Stomach (tissue), 9 donors: ENCODE data around the gene ADCY4. TPM values are rescaled to one million over a fixed set of nuclear protein-coding genes. Genes with fewer than 3 reads are reported as not detected.

Experiments used
- DNase-seq, 2 donors: peaks; one replicate each; pipeline versions ENCODE4 v3.0.0 to v3.0.0-alpha.2; 2013 to 2019
- H3K27ac ChIP-seq, 5 donors: fragments of 200-600 bp in 4 of 5; sonication (generic) in 4 of 5; one replicate each; pipeline ENCODE4 v1.5.1; 2013 to 2019; ENCODE audit warnings: mild to moderate bottlenecking in 1 of 5, moderate library complexity in 1 of 5
- H3K27me3 ChIP-seq, 3 donors: fragments of 200-600 bp; sonication (generic); one replicate each; pipeline ENCODE4 v1.5.1; 2017 to 2019; ENCODE audit warnings: mixed run types in 1 of 3
- H3K36me3 ChIP-seq, 4 donors: fragments of 200-600 bp; sonication (generic); 1 replicate in 3 of 4; 2 replicates in 1 of 4; pipeline ENCODE4 v1.5.1; 2016 to 2019
- H3K4me1 ChIP-seq, 4 donors: fragments of 200-600 bp; sonication (generic); one replicate each; pipeline ENCODE4 v1.5.1; 2016 to 2019
- H3K4me3 ChIP-seq, 4 donors: fragments of 200-600 bp; sonication (generic) in 3 of 4; one replicate each; pipeline ENCODE4 v1.5.1; 2016 to 2019; ENCODE audit warnings: mild to moderate bottlenecking in 1 of 4
- H3K9me3 ChIP-seq, 4 donors: fragments of 200-600 bp; sonication (generic); one replicate each; pipeline ENCODE4 v1.5.1; 2016 to 2019
- CTCF ChIP-seq, 7 experiments: fragments of 450-650 bp in 4 of 7; fragments of 200-600 bp in 3 of 7; sonication (generic) in 3 of 7; IDR thresholded peaks; one replicate each; pipeline ENCODE4 v1.5.1; 2016 to 2019; ENCODE audit warnings: antibody characterized with exemption in 7 of 7, control low read depth in 2 of 7, mild to moderate bottlenecking in 1 of 7
- EP300 ChIP-seq: sonication (generic); formaldehyde crosslinking; IDR thresholded peaks from one replicate; pipeline ENCODE4 v1.6.1; 2017; ENCODE audit warnings: antibody characterized with exemption
- POLR2A ChIP-seq, 4 donors: fragments of 450-650 bp; IDR thresholded peaks; one replicate each; pipeline ENCODE4 v1.6.1; 2016; ENCODE audit warnings: antibody characterized with exemption in 4 of 4, control low read depth in 2 of 4, mild to moderate bottlenecking in 1 of 4, moderate library complexity in 1 of 4
- POLR2AphosphoS5 ChIP-seq, 3 donors: sonication (generic); formaldehyde crosslinking; IDR thresholded peaks; one replicate each; pipeline ENCODE4 v1.6.1; 2016; ENCODE audit warnings: antibody characterized with exemption in 3 of 3
- WGBS, 5 donors: extraction: QIAGEN DNeasy Blood & Tissue Kit in 3 of 5; methylation state at CpG; one replicate each; pipeline versions ENCODE4 v1.1.5 to v1.1.7; 2013 to 2018; 5-methylcytosine and 5-hydroxymethylcytosine counted together
- intact Hi-C: fragments of 100-400 bp; cut with DNase I; formaldehyde crosslinking; loops from one replicate; pipeline ENCODE4 v1.15.1; 2023; ENCODE audit warnings: low total_unique reads
- polyA plus RNA-seq, 3 donors: library from polyadenylated mRNA; stranded (reverse); fragments of 200-250 nt; gene quantifications; one replicate each; pipeline ENCODE4 v1.2.3, GENCODE V29; 2013
- total RNA-seq, 5 donors: library from RNA; depleted of rRNA; stranded (reverse); fragments of >200 nt; gene quantifications; one replicate each; pipeline versions ENCODE4 v1.1.0 to v1.2.3, GENCODE V29; 2014 to 2016
- donor health status: healthy with polysubstance abuse.
- donor health status: Bipolar disorder and iron deficiency.
- donor health status: healthy.

Gene ADCY4
- total and polyA plus RNA-seq, 8 donors: 15.2 to 118 (median 25.8) TPM

DNA sequence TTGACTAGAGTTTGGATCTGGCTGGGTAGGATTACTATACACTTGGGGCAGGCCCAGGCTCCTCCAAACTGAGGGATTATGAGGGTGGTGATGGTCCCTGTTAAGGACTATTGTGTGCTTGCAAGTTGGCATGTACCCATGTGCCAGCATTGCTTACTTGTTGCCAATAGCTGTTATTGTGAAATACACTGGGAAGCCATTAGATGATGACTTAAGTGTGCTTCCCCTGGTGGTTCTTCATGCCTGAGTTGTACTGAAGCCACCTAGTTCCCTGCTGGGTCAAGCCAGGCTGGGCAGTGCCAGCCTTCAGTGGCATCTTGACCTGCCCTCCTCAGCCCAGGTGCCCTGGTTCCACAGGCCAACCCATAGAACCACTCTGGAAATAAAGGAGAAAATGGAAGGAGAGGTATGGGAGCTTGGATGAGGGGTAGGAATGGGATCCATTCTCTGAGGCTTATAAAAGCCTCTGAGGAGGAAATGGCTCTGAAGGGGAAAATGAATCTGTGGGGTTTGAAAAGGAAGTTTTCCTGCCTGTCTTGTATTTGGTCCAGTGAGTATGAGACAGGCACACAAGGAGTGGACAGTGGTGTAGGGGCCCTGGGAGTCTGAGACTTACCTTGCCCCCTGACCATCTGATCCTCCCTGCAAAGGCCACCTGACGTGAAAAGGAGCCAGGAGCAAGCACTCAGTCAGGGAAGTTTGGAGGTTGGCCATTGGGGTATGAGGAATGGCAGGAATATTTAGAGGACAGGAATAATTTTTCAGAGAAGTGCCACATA is 22.8 kb downstream of the ADCY4 start:
- no peak for TF ChIP-seq EP300
- TF ChIP-seq CTCF (IDR thresholded peaks at IDR 0.05): no peak
- no peak for TF ChIP-seq POLR2A (IDR thresholded peaks at IDR 0.05)
- no peak for TF ChIP-seq POLR2AphosphoS5 (IDR thresholded peaks at IDR 0.05)
- no peak for DNase-seq
- intact Hi-C loops: no loop called here
- peaks cover 0 to 16% (median 5%) of the 10 kb centered on the region in 4 donors for H3K36me3 ChIP-seq
- peak overlapping the region; percentile 47 to 58 (median 57) for H3K4me3 ChIP-seq
- peaks cover 60 to 96% (median 82%) of the 10 kb centered on the region in 4 donors for H3K4me1 ChIP-seq
- H3K9me3 ChIP-seq: no peaks in the 10 kb centered on the region
- peaks cover 0 to 15% (median 0%) of the 10 kb centered on the region in 3 donors for H3K27me3 ChIP-seq
- peak overlapping the region; percentile 80 to 95 (median 88) for H3K27ac ChIP-seq
- 82 to 93% (median 89%) methylated on average over 1 of the region's 1 CpG for WGBS, 5 donors

GRCh38 chr14:24310646-24311604 is 23.9 kb downstream of the ADCY4 start, which contains the start of gene LTB4R:
TSS of gene LTB4R (plus strand) at chr14:24311502. CDS start at chr14:24315652, 4,150 bp downstream.
- no peaks in the 10 kb centered on the region for H3K9me3 ChIP-seq
- peak; percentile 86 to 93 for DNase-seq
- H3K27ac ChIP-seq: peak within 1 kb of the TSS; percentile 80 to 95 (median 88)
- peaks cover 56 to 87% (median 75%) of the 10 kb centered on the region in 4 donors for H3K4me1 ChIP-seq
- TF ChIP-seq EP300: no peak
- TF ChIP-seq POLR2AphosphoS5 (IDR thresholded peaks at IDR 0.05): peak in 2 of 3 donors; percentile 62 to 71
- TF ChIP-seq POLR2A (IDR thresholded peaks at IDR 0.05): no peak
- peak in 4 of 7 experiments; percentile 16 to 61 (median 53) for TF ChIP-seq CTCF (IDR thresholded peaks at IDR 0.05)
- H3K36me3 ChIP-seq: peaks cover 10 to 27% (median 16%) of the 10 kb centered on the region in 4 donors
- peaks cover 0 to 4% (median 0%) of the 10 kb centered on the region in 3 donors for H3K27me3 ChIP-seq
- WGBS, 5 donors: 9 to 21% (median 17%) methylated on average over 16 to 99 of the region's 99 CpGs
- peak within 1 kb of the TSS; percentile 47 to 58 (median 57) for H3K4me3 ChIP-seq
- intact Hi-C loops: no loop called here

GRCh38 chr14:24310265-24310645 is 24.6 kb downstream of the ADCY4 start:
- Histone ChIP-seq H3K27me3 (no peaks in the 10 kb centered on the region), H3K9me3 (no peaks in the 10 kb centered on the region), H3K4me1 (peaks cover 49 to 80% (median 68%) of the 10 kb centered on the region in 4 donors), H3K36me3 (peaks cover 16 to 34% (median 23%) of the 10 kb centered on the region in 4 donors), H3K4me3 (peak overlapping the region; percentile 47 to 58 (median 57)), H3K27ac (peak overlapping the region; percentile 80 to 95 (median 88))
- WGBS, 5 donors: 11 to 17% (median 13%) methylated on average over 5 of the region's 5 CpGs
- TF ChIP-seq CTCF (IDR thresholded peaks at IDR 0.05): no peak
- TF ChIP-seq POLR2AphosphoS5 (IDR thresholded peaks at IDR 0.05): no peak
- no peak for TF ChIP-seq EP300
- no peak for TF ChIP-seq POLR2A (IDR thresholded peaks at IDR 0.05)
- DNase-seq: peak in 1 of 2 donors; percentile 55
- intact Hi-C loops: no loop called here
